Measurements from ENCODE around the gene GNA12.
"Not testable (repeated sequence)": the region's sequence is repeated elsewhere in the genome, so short reads cannot be mapped to it uniquely, and the experiment has no call there.

The GNA12 gene

GRCh38 chr7:2724453-2725177 is 119.5 kb downstream of the GNA12 start:
- DNase-seq = no peak

- not testable (repeated sequence) for DNase-seq
These were observed 120.1 kb downstream of the GNA12 start for GRCh38 chr7:2724036-2724435.

GRCh38 chr7:2723138-2723850 is 120.8 kb downstream of the GNA12 start:
- no peak for DNase-seq

- no peak for DNase-seq
These were observed 121.5 kb downstream of the GNA12 start for GRCh38 chr7:2722591-2722990.

GRCh38 chr7:2721842-2722241 is 122.3 kb downstream of the GNA12 start:
- DNase-seq = no peak

GRCh38 chr7:2720024-2720423 is 124.1 kb downstream of the GNA12 start:
- no peak for DNase-seq

- no peak for DNase-seq
These were observed 125.1 kb downstream of the GNA12 start for GRCh38 chr7:2719007-2719406.

GRCh38 chr7:2718296-2718965 is 125.7 kb downstream of the GNA12 start:
- no peak for DNase-seq

- no peak for DNase-seq
These were observed 126.5 kb downstream of the GNA12 start for GRCh38 chr7:2717293-2718261.

- no peak for DNase-seq
These were observed 127.2 kb downstream of the GNA12 start for GRCh38 chr7:2716906-2717292.

GRCh38 chr7:2716488-2716887 is 127.6 kb downstream of the GNA12 start:
- no peak for DNase-seq

- no peak for DNase-seq
These were observed 128.5 kb downstream of the GNA12 start for GRCh38 chr7:2715341-2716231.

GRCh38 chr7:2714636-2715035 is 129.5 kb downstream of the GNA12 start:
- DNase-seq = no peak

GRCh38 chr7:2713978-2714377 is 130.1 kb downstream of the GNA12 start:
- DNase-seq = no peak

GRCh38 chr7:2713370-2713769 is 130.7 kb downstream of the GNA12 start:
- no peak for DNase-seq

GRCh38 chr7:2711895-2712675 is 132.0 kb downstream of the GNA12 start:
- no peak for DNase-seq

- no peak for DNase-seq
These were observed 133.1 kb downstream of the GNA12 start for GRCh38 chr7:2710901-2711551.

- no peak for DNase-seq
These were observed 133.8 kb downstream of the GNA12 start for GRCh38 chr7:2710286-2710655.

GRCh38 chr7:2709553-2710285 is 134.4 kb downstream of the GNA12 start:
- DNase-seq = peak; percentile 23

Measured in COR-L47 (cell line).